Bronchial epithelial cell (primary cell): Measurements from ENCODE around the gene UGGT2. TPM values are rescaled to one million over a fixed set of nuclear protein-coding genes. Genes with fewer than 3 reads are reported as not detected.

Experiments
- DNase-seq: peaks from one replicate; pipeline ENCODE4 v3.0.0-alpha.2; 2010; ENCODE audit warnings: low read depth
- FAIRE-seq: peaks from 2 replicates; lab custom pipeline; 2011; peaks lifted over from hg19 to GRCh38; lab: Jason Lieb, UNC
- H3K27me3 ChIP-seq: 2 replicates; pipeline ENCODE4 v1.5.1; 2011; ENCODE audit warnings: low read length; ENCODE audit not compliant: control insufficient read depth, insufficient read depth
- H3K36me3 ChIP-seq: 2 replicates; pipeline ENCODE4 v1.5.1; 2011; ENCODE audit warnings: low read length; ENCODE audit not compliant: control insufficient read depth, insufficient read depth
- H3K4me3 ChIP-seq: 2 replicates; pipeline ENCODE4 v1.5.1; 2011; ENCODE audit warnings: mild to moderate bottlenecking, low read depth, low read length, control low read depth
- total RNA-seq: library from RNA; depleted of rRNA; stranded (reverse); fragments of >200 nt; gene quantifications from 2 replicates; pipeline ENCODE4 v1.2.1, GENCODE V29; 2014
- TF ChIP-seq, protein P1 (sequence below): IDR thresholded peaks from 2 replicates; pipeline ENCODE4 v1.5.1; 2011; ENCODE audit warnings: mild to moderate bottlenecking, moderate library complexity, low read length, control low read depth, inconsistent platforms; ENCODE audit not compliant: insufficient read depth, severe bottlenecking

UGGT2 gene
- total RNA-seq, 1 donor from 2014 or later, result 25.3 TPM

GRCh38 chr13:96036515-96036914 is 16.7 kb downstream of the UGGT2 start:
- no peak for FAIRE-seq

GRCh38 chr13:96034662-96035061 is 18.5 kb downstream of the UGGT2 start:
- Histone ChIP-seq H3K36me3 (no peaks in the 10 kb centered on the region), H3K4me3 (no peak overlapping the region), H3K27me3 (no peaks in the 10 kb centered on the region)
- DNase-seq (no peak), FAIRE-seq (no peak)
- TF ChIP-seq, protein P1, sequence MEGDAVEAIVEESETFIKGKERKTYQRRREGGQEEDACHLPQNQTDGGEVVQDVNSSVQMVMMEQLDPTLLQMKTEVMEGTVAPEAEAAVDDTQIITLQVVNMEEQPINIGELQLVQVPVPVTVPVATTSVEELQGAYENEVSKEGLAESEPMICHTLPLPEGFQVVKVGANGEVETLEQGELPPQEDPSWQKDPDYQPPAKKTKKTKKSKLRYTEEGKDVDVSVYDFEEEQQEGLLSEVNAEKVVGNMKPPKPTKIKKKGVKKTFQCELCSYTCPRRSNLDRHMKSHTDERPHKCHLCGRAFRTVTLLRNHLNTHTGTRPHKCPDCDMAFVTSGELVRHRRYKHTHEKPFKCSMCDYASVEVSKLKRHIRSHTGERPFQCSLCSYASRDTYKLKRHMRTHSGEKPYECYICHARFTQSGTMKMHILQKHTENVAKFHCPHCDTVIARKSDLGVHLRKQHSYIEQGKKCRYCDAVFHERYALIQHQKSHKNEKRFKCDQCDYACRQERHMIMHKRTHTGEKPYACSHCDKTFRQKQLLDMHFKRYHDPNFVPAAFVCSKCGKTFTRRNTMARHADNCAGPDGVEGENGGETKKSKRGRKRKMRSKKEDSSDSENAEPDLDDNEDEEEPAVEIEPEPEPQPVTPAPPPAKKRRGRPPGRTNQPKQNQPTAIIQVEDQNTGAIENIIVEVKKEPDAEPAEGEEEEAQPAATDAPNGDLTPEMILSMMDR, result no peak

More at GRCh38 chr13:96036515-96036914, 16.7 kb downstream of the UGGT2 start:
- H3K36me3 ChIP-seq, result no peaks in the 10 kb centered on the region
- peak; percentile 16 for DNase-seq
- TF ChIP-seq, protein P1, result no peak
- H3K4me3 ChIP-seq, result no peak overlapping the region
- H3K27me3 ChIP-seq, result no peaks in the 10 kb centered on the region

DNA sequence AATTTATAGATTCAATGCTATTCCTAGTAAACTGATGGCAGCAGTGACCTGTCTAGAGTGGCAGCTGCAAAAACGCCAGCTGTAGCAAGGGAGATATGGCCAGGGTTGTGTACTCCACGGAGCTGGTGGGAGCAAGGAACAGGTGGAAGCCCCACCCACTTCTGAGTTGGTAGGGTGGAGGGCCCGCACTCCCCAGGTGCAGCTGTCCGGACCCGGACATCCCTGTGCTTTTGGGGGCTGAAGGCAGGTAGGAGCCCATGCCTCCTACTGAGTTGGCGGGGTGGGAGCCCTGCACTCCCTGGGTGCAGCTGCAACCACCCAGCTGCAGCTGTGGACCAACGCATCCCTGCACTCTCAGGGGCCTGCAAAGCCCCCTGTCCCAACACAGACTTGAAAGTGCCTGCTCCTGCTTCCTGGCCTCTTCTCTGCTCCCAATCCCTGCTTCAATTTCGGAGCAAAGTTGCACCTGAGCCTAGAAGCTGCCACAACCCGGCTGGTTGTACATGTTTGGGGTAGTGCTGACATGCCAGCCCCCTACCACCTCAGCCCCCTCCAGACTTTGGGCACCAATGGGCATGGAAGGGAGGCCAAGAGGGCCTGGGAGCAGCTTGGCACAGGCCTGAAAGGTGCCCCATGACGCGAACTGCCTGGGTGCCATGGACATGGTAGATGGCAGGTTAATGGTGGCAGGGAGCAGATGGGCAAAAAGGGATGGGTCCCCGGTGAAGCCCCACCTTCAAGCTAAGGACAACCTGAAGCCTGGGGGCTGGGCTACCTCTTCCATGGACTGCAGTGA is 19.8 kb downstream of the UGGT2 start:
- FAIRE-seq (no peak), DNase-seq (no peak)
- no peaks in the 10 kb centered on the region for H3K36me3 ChIP-seq
- H3K4me3 ChIP-seq, result no peak overlapping the region
- TF ChIP-seq, protein P1, result no peak
- H3K27me3 ChIP-seq, result no peaks in the 10 kb centered on the region

- H3K36me3 ChIP-seq, result no peaks in the 10 kb centered on the region
- no peaks in the 10 kb centered on the region for H3K27me3 ChIP-seq
- TF ChIP-seq, protein P1, result no peak
- H3K4me3 ChIP-seq, result no peak overlapping the region
- no peak for DNase-seq
- no peak for FAIRE-seq
Measured at GRCh38 chr13:96032717-96033116, 20.5 kb downstream of the UGGT2 start.

GRCh38 chr13:96029002-96029401 is 24.2 kb downstream of the UGGT2 start:
- H3K36me3 ChIP-seq, result no peaks in the 10 kb centered on the region
- H3K27me3 ChIP-seq, result no peaks in the 10 kb centered on the region
- FAIRE-seq (no peak), DNase-seq (no peak)
- no peak overlapping the region for H3K4me3 ChIP-seq
- TF ChIP-seq, protein P1, result no peak
